IMR-90 (cell line): Measurements from ENCODE around the gene ATP5PD. TPM values are rescaled to one million over a fixed set of nuclear protein-coding genes. Genes with fewer than 3 reads are reported as not detected.

Experiments used
- ATAC-seq: fragments of 200-7000 bp; cut with Tn5 transposase; 2 replicates; pipeline ENCODE4 v1.9.1; 2020; ENCODE audit warnings: low read depth, mild to moderate bottlenecking, moderate library complexity
- BruUV-seq: library from RNA; stranded (reverse); fragments of 400-500 nt; replicated peaks from 2 replicates; lab custom pipeline; 2021; lab: Mats Ljungman, UMichigan
- CTCF ChIA-PET: fragments of 300-600 bp; formaldehyde crosslinking; extraction: SDS; loops from one replicate; lab custom pipeline; 2021; ENCODE audit warnings: antibody characterized with exemption; lab: Yijun Ruan, JAX
- POLR2A ChIA-PET: fragments of 300-600 bp; sonication (Branson Sonifier 250); formaldehyde crosslinking; loops from one replicate; lab custom pipeline; 2022; ENCODE audit warnings: antibody characterized with exemption; ENCODE audit not compliant: unreplicated experiment; lab: Charles Lee
- DNase-seq: peaks from one replicate; pipeline ENCODE4 v3.0.0; 2013
- H2AFZ ChIP-seq: replicated peaks from 2 replicates; pipeline ENCODE3; 2013; ENCODE audit warnings: low read length, mild to moderate bottlenecking; ENCODE audit not compliant: poor library complexity
- H2AK5ac ChIP-seq: 2 replicates; pipeline ENCODE4 v1.6.1; 2013; ENCODE audit warnings: low read depth, low read length, inconsistent platforms
- H2AK9ac ChIP-seq: replicated peaks from 2 replicates; pipeline ENCODE3; 2013; ENCODE audit warnings: mild to moderate bottlenecking, low read depth, low read length, moderate library complexity; ENCODE audit not compliant: poor library complexity
- H2BK120ac ChIP-seq: 2 replicates; pipeline ENCODE4 v1.6.1; 2013; ENCODE audit warnings: low read depth, low read length, inconsistent platforms
- H2BK15ac ChIP-seq: 3 replicates; pipeline ENCODE4 v1.6.1; 2013; ENCODE audit warnings: low read depth, low read length, inconsistent platforms
- H2BK20ac ChIP-seq: 2 replicates; pipeline ENCODE4 v1.6.1; 2013; ENCODE audit warnings: low read depth, mild to moderate bottlenecking, inconsistent platforms, low read length, moderate library complexity
- H2BK5ac ChIP-seq: 2 replicates; pipeline ENCODE4 v1.6.1; 2013; ENCODE audit warnings: mild to moderate bottlenecking, low read depth, low read length, inconsistent platforms; ENCODE audit not compliant: poor library complexity, severe bottlenecking
- H3K14ac ChIP-seq: replicated peaks from 2 replicates; pipeline ENCODE4 v1.6.1; 2013; ENCODE audit warnings: low read depth, low read length, inconsistent platforms
- H3K18ac ChIP-seq: 2 replicates; pipeline ENCODE4 v1.6.1; 2013; ENCODE audit warnings: low read depth, low read length, control low read depth
- H3K23ac ChIP-seq: 2 replicates; pipeline ENCODE4 v1.6.1; 2013; ENCODE audit warnings: low read depth, low read length, inconsistent platforms
- H3K27ac ChIP-seq: 2 replicates; pipeline ENCODE4 v1.5.1; 2013; ENCODE audit warnings: mild to moderate bottlenecking, control low read depth, low read length; ENCODE audit not compliant: insufficient read depth
- H3K27me3 ChIP-seq: 2 replicates; pipeline ENCODE4 v1.6.1; 2013; ENCODE audit warnings: low read length; ENCODE audit not compliant: control insufficient read depth, insufficient read depth
- H3K36me3 ChIP-seq: 2 replicates; pipeline ENCODE4 v1.6.1; 2013; ENCODE audit warnings: low read length, mixed read lengths; ENCODE audit not compliant: control insufficient read depth, insufficient read depth
- H3K4ac ChIP-seq: 2 replicates; pipeline ENCODE4 v1.6.1; 2013; ENCODE audit warnings: low read depth, low read length, inconsistent platforms
- H3K4me1 ChIP-seq: 2 replicates; pipeline ENCODE4 v1.6.1; 2013; ENCODE audit warnings: low read length, mixed read lengths; ENCODE audit not compliant: control insufficient read depth, insufficient read depth
- H3K4me2 ChIP-seq: 2 replicates; pipeline ENCODE4 v1.6.1; 2013; ENCODE audit warnings: low read depth, mild to moderate bottlenecking, control low read depth, low read length, moderate library complexity
- H3K4me3 ChIP-seq: 2 replicates; pipeline ENCODE4 v1.5.1; 2013; ENCODE audit warnings: low read depth, mild to moderate bottlenecking, control low read depth, low read length, moderate library complexity; ENCODE audit not compliant: insufficient read depth
- H3K56ac ChIP-seq: 2 replicates; pipeline ENCODE4 v1.6.1; 2013; ENCODE audit warnings: low read length, inconsistent platforms; ENCODE audit not compliant: insufficient read depth; ENCODE audit errors: extremely low read depth
- H3K79me1 ChIP-seq, 2 experiments: 2 replicates each; pipeline ENCODE4 v1.6.1; 2013; ENCODE audit warnings: low read length in 2 of 2, inconsistent platforms in 1 of 2, low read depth in 1 of 2
- H3K9ac ChIP-seq: 2 replicates; pipeline ENCODE4 v1.6.1; 2013; ENCODE audit warnings: low read depth, low read length, control low read depth
- H3K9me1 ChIP-seq: 2 replicates; pipeline ENCODE4 v1.6.1; 2013; ENCODE audit warnings: low read length, inconsistent platforms; ENCODE audit not compliant: insufficient read depth
- H3K9me3 ChIP-seq: 2 replicates; pipeline ENCODE4 v1.6.1; 2013; ENCODE audit warnings: low read length; ENCODE audit not compliant: control insufficient read depth, insufficient read depth
- H4K20me1 ChIP-seq: 2 replicates; pipeline ENCODE4 v1.6.1; 2013; ENCODE audit warnings: low read length, inconsistent platforms; ENCODE audit not compliant: insufficient read depth
- H4K5ac ChIP-seq: 2 replicates; pipeline ENCODE4 v1.6.1; 2013; ENCODE audit warnings: mild to moderate bottlenecking, low read depth, low read length, control low read depth
- H4K8ac ChIP-seq, 2 experiments: 2 replicates each; pipeline ENCODE4 v1.6.1; 2013; ENCODE audit warnings: low read depth in 2 of 2, low read length in 2 of 2, control low read depth in 1 of 2, inconsistent platforms in 1 of 2
- H4K91ac ChIP-seq: 2 replicates; pipeline ENCODE4 v1.6.1; 2013; ENCODE audit warnings: low read depth, low read length, inconsistent platforms; ENCODE audit not compliant: insufficient read depth
- CEBPB ChIP-seq: IDR thresholded peaks from 2 replicates; pipeline ENCODE4 v1.6.1; 2012; ENCODE audit warnings: low read depth, low read length, improper control_type of control experiment
- MXI1 ChIP-seq: IDR thresholded peaks from 2 replicates; pipeline ENCODE4 v1.6.1; 2012; ENCODE audit warnings: low read depth, mild to moderate bottlenecking, low read length, moderate library complexity, borderline replicate concordance
- NFE2L2 ChIP-seq: fragments of 150-350 bp; IDR thresholded peaks from 2 replicates; pipeline ENCODE4 v1.6.1; 2016; ENCODE audit warnings: low read depth, mild to moderate bottlenecking, low read length
- RAD21 ChIP-seq: IDR thresholded peaks from 2 replicates; pipeline ENCODE4 v1.6.1; 2012; ENCODE audit warnings: low read length, improper control_type of control experiment
- RFX5 ChIP-seq: IDR thresholded peaks from 2 replicates; pipeline ENCODE4 v1.8.0; 2012; ENCODE audit warnings: low read depth, mild to moderate bottlenecking, low read length, moderate library complexity
- WGBS, 2 experiments: methylation state at CpG; one replicate each; pipeline versions ENCODE4 v1.1.5 to v1.1.7; 2013; ENCODE audit warnings: missing lambda C conversion rate in 2 of 2; ENCODE audit not compliant: insufficient read length in 1 of 2; ENCODE audit errors: extremely low coverage in 2 of 2; 5-methylcytosine and 5-hydroxymethylcytosine counted together
- dilution Hi-C: fragments of 300-500 bp; cut with HindIII; formaldehyde crosslinking; loops from one replicate; pipeline ENCODE4 v1.14.3; 2018; ENCODE audit warnings: low sequenced_read_pairs; ENCODE audit not compliant: unreplicated experiment
- in situ Hi-C: fragments of 300-500 bp; cut with MboI; formaldehyde crosslinking; loops from 3 replicates; pipeline ENCODE4 v1.14.3; 2019; ENCODE audit warnings: low sequenced_read_pairs, inconsistent platforms, mixed read lengths
- intact Hi-C: fragments of 100-400 bp; cut with micrococcal nuclease; formaldehyde crosslinking; loops from 2 replicates; pipeline ENCODE4 v1.10.0; 2022
- polyA plus RNA-seq, 3 experiments: library from polyadenylated mRNA; depleted of rRNA; stranded (reverse); fragments of >200 nt; gene quantifications; 2 replicates each; pipeline ENCODE4 v1.2.3, GENCODE V29; 2012; ENCODE audit warnings: low replicate concordance in 1 of 3
- total RNA-seq: library from RNA; depleted of rRNA; stranded (reverse); fragments of >200 nt; gene quantifications from 2 replicates; pipeline ENCODE4 v1.2.3, GENCODE V29; 2012

Gene ATP5PD
- total and polyA plus RNA-seq, 2 of the 4 experiments (the other 2 are of a cell fraction) = 373 to 425 TPM

GRCh38 chr17:75068750-75069149, 22.0 kb upstream of the ATP5PD start:
- no peak for DNase-seq
- Histone ChIP-seq H2BK20ac (no peak overlapping the region), H3K79me1 (peaks cover 0 to under 1% of the 10 kb centered on the region in 2 experiments; a peak in 1 of 4 replicates), H3K27me3 (no peaks in the 10 kb centered on the region), H2BK15ac (no peak overlapping the region), H3K9me1 (0 out of 2 replicates have a peak, but pooled peaks cover 3% of the 10 kb centered on the region), H2AFZ (no peak overlapping the region), H3K9me3 (no peaks in the 10 kb centered on the region), H3K56ac (no peak overlapping the region), H4K8ac (no peak overlapping the region), H3K4ac (no peak overlapping the region), H4K20me1 (no peaks in the 10 kb centered on the region), H3K4me3 (no peak overlapping the region), H3K23ac (no peak overlapping the region), H2BK120ac (no peak overlapping the region), H3K4me1 (no peaks in the 10 kb centered on the region), H3K9ac (no peak overlapping the region), H2AK5ac (no peak overlapping the region), H4K5ac (no peak overlapping the region), H3K18ac (no peak overlapping the region), H3K36me3 (peaks cover 15% of the 10 kb centered on the region; the same call in 1 of the 2 replicates), H3K14ac (no peak overlapping the region), H2BK5ac (no peak overlapping the region), H2AK9ac (no peak overlapping the region), H4K91ac (no peak overlapping the region), H3K27ac (no peak overlapping the region), H3K4me2 (no peak overlapping the region)
- ChIA-PET CTCF (interaction anchor here (0.6 kb wide), 1 partner anchor 45 kb away, joined by 3 read pairs; no protein-coding TSS in a partner anchor), POLR2A (no interaction called here)
- intact Hi-C loops (loop anchor here (10.0 kb wide), 1 partner anchor 136 kb away; the partner anchor contains the start of gene NUP85), dilution Hi-C loops (no loop called here), in situ Hi-C loops (loop anchor here (10.0 to 25.0 kb wide), 2 partner anchors 136 to 344 kb away; partner anchors contain the start of genes GRB2 and NUP85)
- no TSS peak for BruUV-seq
- 100% methylated on average over 1 of the region's 8 CpGs; no CpG with 5 or more reads in 1 of the 2 experiments for WGBS, 2 experiments
- ATAC-seq = no peak
- TF ChIP-seq CEBPB = no peak
- TF ChIP-seq NFE2L2 = no peak
- no peak for TF ChIP-seq RAD21
- TF ChIP-seq MXI1 = no peak
- no peak for TF ChIP-seq RFX5
